GM12878 (cell line): Measurements from ENCODE around the gene PLEKHO1. TPM values are rescaled to one million over a fixed set of nuclear protein-coding genes. Genes with fewer than 3 reads are reported as not detected.
A peak's percentile ranks its signal among the peaks of the same experiment; 100 is the strongest.

Experiments
- ATAC-seq: fragments of 200-7000 bp; cut with Tn5 transposase; 3 replicates; pipeline ENCODE4 v1.9.1; 2020; ENCODE audit warnings: mild to moderate bottlenecking, moderate library complexity
- BruUV-seq: library from RNA; stranded (reverse); fragments of 400-500 nt; replicated peaks from 2 replicates; lab custom pipeline; 2021; lab: Mats Ljungman, UMichigan
- CTCF ChIA-PET: fragments of 300-600 bp; sonication (Branson Sonifier 250); formaldehyde crosslinking; extraction: SDS; loops from one replicate; lab custom pipeline; 2021; ENCODE audit warnings: inconsistent platforms; lab: Yijun Ruan, JAX
- POLR2A ChIA-PET: fragments of 350-600 bp; formaldehyde crosslinking; extraction: SDS; loops from one replicate; lab custom pipeline; 2021; ENCODE audit warnings: inconsistent platforms; lab: Charles Lee
- RAD21 ChIA-PET: fragments of 300-600 bp; sonication (Branson Sonifier 250); formaldehyde crosslinking; loops from one replicate; lab custom pipeline; 2023; ENCODE audit warnings: antibody characterized with exemption; ENCODE audit not compliant: unreplicated experiment; lab: Charles Lee
- SMC1A ChIA-PET: fragments of 300-600 bp; sonication (Branson Sonifier 250); formaldehyde crosslinking; loops from one replicate; lab custom pipeline; 2023; ENCODE audit not compliant: unreplicated experiment, uncharacterized antibody; lab: Charles Lee
- DNase-seq: peaks from one replicate; pipeline ENCODE4 v3.0.0-alpha.2; 2011; ENCODE audit warnings: low read depth, low spot score
- FAIRE-seq: peaks from 3 replicates; lab custom pipeline; 2011; peaks lifted over from hg19 to GRCh38; lab: Jason Lieb, UNC
- H2AFZ ChIP-seq: 2 replicates; pipeline ENCODE4 v1.6.0; 2011; ENCODE audit warnings: low read depth, low read length, control low read depth; ENCODE audit not compliant: control insufficient read depth
- H3K27ac ChIP-seq: 2 replicates; pipeline ENCODE4 v1.5.1; 2011; ENCODE audit warnings: control low read depth; ENCODE audit not compliant: control insufficient read depth, insufficient read depth
- H3K27me3 ChIP-seq, 2 experiments: replicated peaks in 1 of 2; 2 replicates each; pipeline versions ENCODE4 v1.6.0 to v1.6.1; 2011; ENCODE audit warnings: low read length in 1 of 2; ENCODE audit not compliant: control insufficient read depth in 2 of 2, insufficient read depth in 2 of 2
- H3K36me3 ChIP-seq, 2 experiments: 2 replicates each; pipeline ENCODE4 v1.5.1; 2011; ENCODE audit warnings: low read length in 1 of 2; ENCODE audit not compliant: control insufficient read depth in 2 of 2, insufficient read depth in 2 of 2
- H3K4me1 ChIP-seq: 2 replicates; pipeline ENCODE4 v1.6.1; 2011; ENCODE audit warnings: mild to moderate bottlenecking, low read length, moderate library complexity, mixed read lengths; ENCODE audit not compliant: control insufficient read depth, insufficient read depth
- H3K4me2 ChIP-seq: 2 replicates; pipeline ENCODE4 v1.6.0; 2011; ENCODE audit warnings: control low read depth; ENCODE audit not compliant: control insufficient read depth, insufficient read depth
- H3K4me3 ChIP-seq: fragments of 200-600 bp; sonication (generic); 2 replicates; pipeline ENCODE4 v1.5.1; 2016
- H3K79me2 ChIP-seq: 2 replicates; pipeline ENCODE4 v1.6.0; 2011; ENCODE audit warnings: low read length; ENCODE audit not compliant: control insufficient read depth, insufficient read depth
- H3K9ac ChIP-seq: 2 replicates; pipeline ENCODE4 v1.8.0; 2011; ENCODE audit warnings: low read length, control low read depth, mixed read lengths; ENCODE audit not compliant: control insufficient read depth, insufficient read depth
- H3K9me3 ChIP-seq: replicated peaks from 3 replicates; pipeline ENCODE4 v1.5.1; 2011; ENCODE audit warnings: mild to moderate bottlenecking, low read length; ENCODE audit not compliant: control insufficient read depth, insufficient read depth
- H4K20me1 ChIP-seq: 2 replicates; pipeline ENCODE4 v1.6.0; 2011; ENCODE audit not compliant: control insufficient read depth, insufficient read depth
- CBX5 ChIP-seq: sonication (generic); IDR thresholded peaks from 2 replicates; pipeline ENCODE4 v1.6.1; 2016; ENCODE audit warnings: low read depth, moderate library complexity, mild to moderate bottlenecking, inconsistent platforms
- FOS ChIP-seq: IDR thresholded peaks from 3 replicates; pipeline ENCODE4 v1.6.1; 2011; ENCODE audit warnings: borderline replicate concordance; ENCODE audit not compliant: insufficient read length; ENCODE audit errors: extremely low read depth
- PAX5 ChIP-seq: IDR thresholded peaks from 2 replicates; pipeline ENCODE4 v1.6.1; 2011; ENCODE audit warnings: low read depth, low read length, borderline replicate concordance
- POLR2A ChIP-seq: IDR thresholded peaks from 2 replicates; pipeline ENCODE4 v1.6.1; 2011; ENCODE audit warnings: low read depth, mild to moderate bottlenecking, low read length
- POLR2AphosphoS5 ChIP-seq: IDR thresholded peaks from 2 replicates; pipeline ENCODE4 v1.6.1; 2011; ENCODE audit warnings: mild to moderate bottlenecking, low read length, inconsistent platforms
- SIX5 ChIP-seq: IDR thresholded peaks from 2 replicates; pipeline ENCODE4 v1.6.1; 2011; ENCODE audit warnings: mild to moderate bottlenecking, low read depth, low read length, moderate library complexity; ENCODE audit not compliant: severe bottlenecking
- STAT3 ChIP-seq: IDR thresholded peaks from 2 replicates; pipeline ENCODE4 v1.6.1; 2011; ENCODE audit warnings: low read depth, low read length, improper control_type of control experiment
- TBL1XR1 ChIP-seq: IDR thresholded peaks from 2 replicates; pipeline ENCODE4 v1.6.1; 2012; ENCODE audit warnings: low read depth, low read length, improper control_type of control experiment
- WGBS: methylation state at CpG from one replicate; pipeline ENCODE4 v1.1.6; 2016; ENCODE audit warnings: low lambda C conversion rate; ENCODE audit not compliant: insufficient replicate concordance, insufficient coverage; ENCODE audit errors: missing lambda C conversion rate; 5-methylcytosine and 5-hydroxymethylcytosine counted together
- in situ Hi-C: fragments of 300-500 bp; cut with MboI; formaldehyde crosslinking; loops from 9 replicates; pipeline ENCODE4 v1.14.3; 2018; ENCODE audit warnings: mixed read lengths
- intact Hi-C: fragments of 100-400 bp; cut with micrococcal nuclease; formaldehyde crosslinking; loops from one replicate; pipeline ENCODE4 v1.14.2; 2022; ENCODE audit not compliant: unreplicated experiment
- polyA plus RNA-seq, 11 experiments: library from polyadenylated mRNA; depleted of rRNA in 4 of 11; unstranded in 6 of 11; stranded (reverse) in 5 of 11; fragments of >200 nt; fragmentation: Nextera tagmentation in 4 of 11; fragmentation: Illumina TruSeq in 1 of 11; extraction: Ambion mirVana in 4 of 11; extraction: Trizol in 1 of 11; gene quantifications; 1 replicate in 1 of 11; 2 replicates in 10 of 11; pipeline versions ENCODE4 v1.2.1 to v1.2.3, GENCODE V29; 2011 to 2016; ENCODE audit warnings: inconsistent platforms in 2 of 11, missing spikeins in 2 of 11, low read depth in 1 of 11
- total RNA-seq, 4 experiments: library from RNA; depleted of rRNA in 3 of 4; stranded (reverse); fragments of >200 nt in 3 of 4; fragmentation: Illumina TruSeq in 1 of 4; extraction: Trizol in 1 of 4; gene quantifications; 2 replicates each; pipeline versions ENCODE4 v1.2.1 to v1.2.3, GENCODE V29; 2013 to 2021
- TF ChIP-seq, protein P1 (sequence below): IDR thresholded peaks from 2 replicates; pipeline ENCODE4 v1.6.1; 2012; ENCODE audit warnings: low read depth, low read length, improper control_type of control experiment

PLEKHO1 gene
- total and polyA plus RNA-seq, 10 of the 15 experiments (the other 5 are each of a cell fraction or from before 2014, with no cell fraction given), result 5.3 to 184 (median 88.8) TPM

- Histone ChIP-seq H3K9ac (no peak overlapping the region), H3K79me2 (peaks cover 70% of the 10 kb centered on the region)
- BruUV-seq, result no TSS peak
- SMC1A ChIA-PET, result interaction anchor here (1.6 to 3.3 kb wide), 3 partner anchors 10 to 89 kb away, joined by 4 to 18 read pairs (median 13); no protein-coding TSS in a partner anchor
- POLR2A ChIA-PET, result interaction anchor here (0.8 kb wide), 1 partner anchor 30 kb away, joined by 4 read pairs; no protein-coding TSS in a partner anchor
- TF ChIP-seq STAT3, result no peak
- no peak for TF ChIP-seq TBL1XR1
- TF ChIP-seq FOS, result no peak
- TF ChIP-seq CBX5, result no peak
- TF ChIP-seq SIX5, result no peak
- TF ChIP-seq POLR2AphosphoS5, result 0 out of 2 replicates have a peak, but pooled peaks have one; percentile 30
- TF ChIP-seq POLR2A, result peak; percentile 53; the same call in 1 of the 2 replicates
- TF ChIP-seq PAX5, result no peak
- TF ChIP-seq, protein P1, sequence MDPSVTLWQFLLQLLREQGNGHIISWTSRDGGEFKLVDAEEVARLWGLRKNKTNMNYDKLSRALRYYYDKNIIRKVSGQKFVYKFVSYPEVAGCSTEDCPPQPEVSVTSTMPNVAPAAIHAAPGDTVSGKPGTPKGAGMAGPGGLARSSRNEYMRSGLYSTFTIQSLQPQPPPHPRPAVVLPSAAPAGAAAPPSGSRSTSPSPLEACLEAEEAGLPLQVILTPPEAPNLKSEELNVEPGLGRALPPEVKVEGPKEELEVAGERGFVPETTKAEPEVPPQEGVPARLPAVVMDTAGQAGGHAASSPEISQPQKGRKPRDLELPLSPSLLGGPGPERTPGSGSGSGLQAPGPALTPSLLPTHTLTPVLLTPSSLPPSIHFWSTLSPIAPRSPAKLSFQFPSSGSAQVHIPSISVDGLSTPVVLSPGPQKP, result no peak
- TF ChIP-seq, all 136 proteins: peak for 2
- RAD21 ChIA-PET, result interaction anchor here (1.1 to 15.1 kb wide), 3 partner anchors 10 to 146 kb away, joined by 3 to 287 read pairs (median 5); no protein-coding TSS in a partner anchor
- Histone ChIP-seq H3K27me3 (no peaks in the 10 kb centered on the region), H3K9me3 (no peaks in the 10 kb centered on the region), H3K4me3 (no peak overlapping the region), H3K4me2 (no peak overlapping the region), H3K36me3 (peaks cover 15 to 40% of the 10 kb centered on the region in 2 experiments), H3K27ac (peak overlapping the region; percentile 28), H2AFZ (no peak overlapping the region), H3K4me1 (peaks cover 53% of the 10 kb centered on the region), H4K20me1 (no peaks in the 10 kb centered on the region)
- ATAC-seq, result no peak
- 88% methylated on average over 16 of the region's 16 CpGs for WGBS
- no peak for DNase-seq
- in situ Hi-C loops (no loop called here), intact Hi-C loops (no loop called here)
- no peak for FAIRE-seq
- CTCF ChIA-PET, result interaction anchor here (0.5 to 19.2 kb wide), 6 partner anchors 9 to 1005 kb away, joined by 3 to 577 read pairs (median 8); partner anchors contain the start of gene VPS45
These were observed 7.3 kb downstream of the PLEKHO1 start for GRCh38 chr1:150156868-150157603.
